Measurements from ENCODE around the gene NCBP3. TPM values are rescaled to one million over a fixed set of nuclear protein-coding genes. Genes with fewer than 3 reads are reported as not detected.

NCBP3 gene
- total and polyA plus RNA-seq, 2 donors (not counting 3 experiments of a cell fraction or from before 2014, with no cell fraction given): 18.2 to 51.1 TPM

GRCh38 chr17:3895354-3895753, 49.3 kb upstream of the NCBP3 start:
- Histone ChIP-seq H3K27ac (ENCODE audit: insufficient read depth, low read depth, low read length) (no peak overlapping the region), H2AFZ (ENCODE audit: low read depth, low read length) (peak overlapping the region; percentile 41), H3K9me1 (replicated peaks; ENCODE audit: control insufficient read depth, extremely low read depth, insufficient read depth, low read length) (no peaks in the 10 kb centered on the region), H4K20me1 (replicated peaks; ENCODE audit: control insufficient read depth, extremely low read depth, insufficient read depth, low read length) (no peaks in the 10 kb centered on the region), H3K9me3 (replicated peaks; ENCODE audit: control insufficient read depth, insufficient read depth, low read length) (no peaks in the 10 kb centered on the region), H3K4me2 (ENCODE audit: insufficient read depth, low read length) (no peak overlapping the region), H3K9ac (replicated peaks; ENCODE audit: extremely low read depth, insufficient read depth, low read length) (no peak overlapping the region), H3K4me1 (ENCODE audit: control insufficient read depth, extremely low read depth, insufficient read depth, low read length) (peaks cover 33% of the 10 kb centered on the region), H3K79me2 (ENCODE audit: control insufficient read depth, insufficient read depth, low read length) (peaks cover 4% of the 10 kb centered on the region), H3K4me3 (replicated peaks in 1 of 3; ENCODE audit: insufficient read depth in 1 of 3, low read depth in 1 of 3, low read length in 3 of 3) (no peak overlapping the region), H3K27me3 (ENCODE audit: control insufficient read depth in 2 of 2, insufficient read depth in 2 of 2, low read length in 2 of 2) (no peaks in the 10 kb centered on the region), H3K36me3 (ENCODE audit: control insufficient read depth in 2 of 2, extremely low read depth in 1 of 2, insufficient read depth in 2 of 2, low read length in 2 of 2) (no peaks in the 10 kb centered on the region)
- intact Hi-C loops (cut with micrococcal nuclease) (no loop called here), dilution Hi-C loops (cut with MboI; ENCODE audit: extremely low pct_ligation_motif_present, low sequenced_read_pairs) (no loop called here)
- FAIRE-seq (no peak), DNase-seq (ENCODE audit: low read depth, low spot score) (no peak)
- POLR2A ChIA-PET: no interaction called here
- no TSS peak for BruUV-seq (replicated peaks)
- TF ChIP-seq MYC (IDR thresholded peaks at IDR 0.05; ENCODE audit: low read depth, low read length) (no peak), JUN (IDR thresholded peaks at IDR 0.05; ENCODE audit: borderline replicate concordance, insufficient read depth, insufficient read length, low read depth) (no peak), GATA2 (IDR thresholded peaks at IDR 0.05; ENCODE audit: insufficient read depth, insufficient read length, low read depth, low read length) (no peak), EZH2 (IDR thresholded peaks at IDR 0.05; ENCODE audit: borderline replicate concordance, low read depth, low read length, severe bottlenecking) (no peak), POLR2A (IDR thresholded peaks at IDR 0.05; ENCODE audit: low read depth, low read length) (no peak), CTCF (IDR thresholded peaks at IDR 0.05; ENCODE audit: extremely low read depth in 1 of 2, insufficient read depth in 1 of 2, low read depth in 1 of 2, low read length in 2 of 2) (no peak), MAX (IDR thresholded peaks at IDR 0.05; ENCODE audit: insufficient read depth, insufficient read length) (no peak), POLR2AphosphoS5 (IDR thresholded peaks at IDR 0.05; ENCODE audit: insufficient read depth, low read depth, low read length) (no peak), FOS (IDR thresholded peaks at IDR 0.05; ENCODE audit: borderline replicate concordance, insufficient read depth, low read length) (no peak)
- CTCF ChIA-PET: interaction anchor here (0.7 to 9.2 kb wide), 4 partner anchors 17 to 129 kb away, joined by 3 to 82 read pairs (median 16); partner anchors contain the start of gene NCBP3

All from endothelial cell of umbilical vein (primary cell).